HepG2 (cell line): ENCODE measurements around the gene OAS1. TPM values are rescaled to one million over a fixed set of nuclear protein-coding genes. Genes with fewer than 3 reads are reported as not detected.

Experiments used
- EED ChIP-seq: sonication (generic); formaldehyde crosslinking; IDR thresholded peaks from 2 replicates; pipeline ENCODE4 v1.5.0; 2020; ENCODE audit warnings: mild to moderate bottlenecking, missing genetic modification reagents
- ONECUT2 ChIP-seq: sonication (generic); formaldehyde crosslinking; IDR thresholded peaks from 2 replicates; pipeline ENCODE4 v1.4.0; 2020; ENCODE audit warnings: missing genetic modification reagents
- SMAD3 ChIP-seq: sonication (generic); formaldehyde crosslinking; IDR thresholded peaks from 2 replicates; pipeline ENCODE4 v1.4.0; 2020; ENCODE audit warnings: missing genetic modification reagents
- SOX13 ChIP-seq, 3 experiments: fragments of 450-650 bp in 1 of 3; sonication (generic) in 1 of 3; formaldehyde crosslinking in 1 of 3; IDR thresholded peaks in 2 of 3; conservative IDR thresholded peaks in 1 of 3; 2 replicates each; pipeline versions ENCODE4 v1.5.0 to v1.6.1; 2016 to 2020; ENCODE audit warnings: antibody characterized with exemption in 1 of 3, mild to moderate bottlenecking in 1 of 3, missing compliant biosample characterization in 1 of 3, missing genetic modification reagents in 1 of 3, moderate library complexity in 1 of 3
- TRAFD1 ChIP-seq: sonication (generic); formaldehyde crosslinking; IDR thresholded peaks from 2 replicates; pipeline ENCODE4 v1.5.1; 2020; ENCODE audit warnings: missing genetic modification reagents, mild to moderate bottlenecking, borderline replicate concordance
- ZBTB42 ChIP-seq: sonication (generic); formaldehyde crosslinking; IDR thresholded peaks from 2 replicates; pipeline ENCODE4 v1.5.0; 2020; ENCODE audit warnings: mild to moderate bottlenecking, missing genetic modification reagents
- ZBTB46 ChIP-seq: sonication (generic); formaldehyde crosslinking; IDR thresholded peaks from 2 replicates; pipeline ENCODE4 v1.4.0; 2020; ENCODE audit warnings: mild to moderate bottlenecking, missing genetic modification reagents, borderline replicate concordance
- ZNF318 ChIP-seq: sonication (generic); formaldehyde crosslinking; IDR thresholded peaks from 2 replicates; pipeline ENCODE4 v1.4.0; 2020; ENCODE audit warnings: mild to moderate bottlenecking, missing genetic modification reagents
- ZNF639 ChIP-seq: conservative IDR thresholded peaks from 2 replicates; pipeline ENCODE4 v1.6.1; 2018; ENCODE audit warnings: missing genetic modification reagents
- polyA plus RNA-seq, 8 experiments: library from polyadenylated mRNA; depleted of rRNA in 3 of 8; stranded (reverse) in 7 of 8; unstranded in 1 of 8; fragments of >200 nt; fragmentation: Illumina TruSeq in 4 of 8; extraction: Trizol in 4 of 8; gene quantifications; 2 replicates each; pipeline versions ENCODE4 v1.2.1 to v1.2.3, GENCODE V29; 2011 to 2016; ENCODE audit warnings: low read depth in 4 of 8, missing spikeins in 1 of 8, mixed read lengths in 1 of 8; ENCODE audit not compliant: insufficient read depth in 1 of 8
- total RNA-seq, 5 experiments: library from RNA; depleted of rRNA; stranded (reverse); fragments of >200 nt; fragmentation: Illumina TruSeq; extraction: Trizol; gene quantifications; 2 replicates each; pipeline ENCODE4 v1.2.3, GENCODE V29; 2016; ENCODE audit warnings: low read depth in 1 of 5

The OAS1 gene
- total and polyA plus RNA-seq, 2 of the 13 experiments (the other 11 are each of a cell fraction or from before 2014, with no cell fraction given), result 6.5 to 10.6 TPM

- no peak for TF ChIP-seq TRAFD1 (CRISPR knock-in tag)
- TF ChIP-seq ZBTB42 (CRISPR knock-in tag), result no peak
- TF ChIP-seq SMAD3 (CRISPR knock-in tag), result no peak
- TF ChIP-seq ZNF639 (CRISPR knock-in tag), result no peak
- no peak for TF ChIP-seq EED (CRISPR knock-in tag)
- no peak for TF ChIP-seq ONECUT2 (CRISPR knock-in tag)
- no peak for TF ChIP-seq ZBTB46 (CRISPR knock-in tag)
- no peak for TF ChIP-seq ZNF318
- TF ChIP-seq SOX13 (IDR thresholded peaks at IDR 0.05), result no peak
- no peak for TF ChIP-seq SOX13 (CRISPR knock-in tag; conservative IDR thresholded peaks at IDR 0.05 in 1 of 2, IDR thresholded peaks at IDR 0.05 in 1 of 2)
These were observed 23.6 kb downstream of the OAS1 start (continued) for GRCh38 chr12:112930350-112930749.
